ENCODE results near the gene NUFIP1.
"Not testable (repeated sequence)": the region's sequence is repeated elsewhere in the genome, so short reads cannot be mapped to it uniquely, and the experiment has no call there.

Gene NUFIP1

DNA sequence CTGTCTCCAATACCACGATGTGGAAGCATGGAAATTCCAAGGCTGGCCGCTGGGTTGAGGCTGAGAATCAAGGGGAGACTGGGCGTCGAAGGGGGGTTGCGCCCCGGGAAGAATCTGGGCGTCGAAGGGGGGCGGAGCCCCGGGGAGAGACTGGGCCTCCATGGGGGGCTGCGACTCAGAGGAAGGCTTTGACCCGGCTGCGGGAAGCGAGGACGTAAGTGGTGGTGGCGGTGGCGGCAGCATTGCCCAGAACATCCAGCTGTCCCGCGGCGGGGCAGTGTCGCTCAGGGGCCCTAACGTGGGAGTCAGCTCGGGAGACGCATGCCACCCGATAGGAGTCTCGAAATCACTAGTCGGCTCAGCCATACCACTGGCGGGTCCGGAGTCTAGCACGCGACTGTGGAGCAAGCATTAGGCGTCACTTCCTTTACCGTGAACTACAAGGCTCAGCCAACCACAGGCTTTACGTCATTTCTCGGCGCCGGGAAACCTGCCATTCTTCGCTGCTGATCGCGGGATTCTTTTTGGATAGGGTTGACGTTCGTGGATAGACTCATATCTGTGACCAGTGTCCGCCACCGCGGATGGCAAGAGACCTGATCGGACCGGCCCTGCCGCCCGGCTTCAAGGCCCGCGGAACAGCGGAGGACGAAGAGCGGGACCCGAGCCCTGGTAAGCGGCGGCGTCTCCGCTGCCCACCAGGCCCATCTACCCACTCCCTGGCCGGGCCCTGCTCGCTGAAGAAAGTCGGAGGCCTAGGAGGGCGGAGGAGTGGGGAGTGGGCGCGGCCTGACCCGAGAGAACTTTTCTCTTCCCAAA is at the start of gene NUFIP1, which contains the start of gene GPALPP1:
Gene NUFIP1, minus strand, starts transcription at position 401 of the 819 bp plus-strand sequence. Its CDS starts 35 bp downstream, at position 366.
Gene GPALPP1, plus strand, starts transcription at position 468 of the 819 bp plus-strand sequence. Its CDS starts 117 bp downstream, at position 585.
- Histone ChIP-seq H3K4me1 (peaks cover 0 to 52% (median 29%) of the 10 kb centered on the region in 4 donors), H3K4me3 (peak within 1 kb of the TSS; percentile 86 to 98), H3K36me3 (peaks cover 0 to 4% (median 0%) of the 10 kb centered on the region in 3 donors), H3K27me3 (no peaks in the 10 kb centered on the region), H3K27ac (peak within 1 kb of the TSS; percentile 90 to 94), H3K9me3 (no peaks in the 10 kb centered on the region)
- intact Hi-C loops (cut with DNase I; ENCODE audit: low total_unique reads) = no loop called here
- TF ChIP-seq, protein P1, sequence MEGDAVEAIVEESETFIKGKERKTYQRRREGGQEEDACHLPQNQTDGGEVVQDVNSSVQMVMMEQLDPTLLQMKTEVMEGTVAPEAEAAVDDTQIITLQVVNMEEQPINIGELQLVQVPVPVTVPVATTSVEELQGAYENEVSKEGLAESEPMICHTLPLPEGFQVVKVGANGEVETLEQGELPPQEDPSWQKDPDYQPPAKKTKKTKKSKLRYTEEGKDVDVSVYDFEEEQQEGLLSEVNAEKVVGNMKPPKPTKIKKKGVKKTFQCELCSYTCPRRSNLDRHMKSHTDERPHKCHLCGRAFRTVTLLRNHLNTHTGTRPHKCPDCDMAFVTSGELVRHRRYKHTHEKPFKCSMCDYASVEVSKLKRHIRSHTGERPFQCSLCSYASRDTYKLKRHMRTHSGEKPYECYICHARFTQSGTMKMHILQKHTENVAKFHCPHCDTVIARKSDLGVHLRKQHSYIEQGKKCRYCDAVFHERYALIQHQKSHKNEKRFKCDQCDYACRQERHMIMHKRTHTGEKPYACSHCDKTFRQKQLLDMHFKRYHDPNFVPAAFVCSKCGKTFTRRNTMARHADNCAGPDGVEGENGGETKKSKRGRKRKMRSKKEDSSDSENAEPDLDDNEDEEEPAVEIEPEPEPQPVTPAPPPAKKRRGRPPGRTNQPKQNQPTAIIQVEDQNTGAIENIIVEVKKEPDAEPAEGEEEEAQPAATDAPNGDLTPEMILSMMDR (IDR thresholded peaks at IDR 0.05) = peak; percentile 4 to 18
- DNase-seq = peak; percentile 94

- no peaks in the 10 kb centered on the region for H3K9me3 ChIP-seq
- H3K36me3 ChIP-seq = peaks cover 8 to 45% (median 19%) of the 10 kb centered on the region in 3 donors
- no peak overlapping the region for H3K4me3 ChIP-seq
- intact Hi-C loops (cut with DNase I; ENCODE audit: low total_unique reads) = no loop called here
- DNase-seq = no peak
- no peaks in the 10 kb centered on the region for H3K27me3 ChIP-seq
- TF ChIP-seq, protein P1 (IDR thresholded peaks at IDR 0.05) = no peak
- H3K27ac ChIP-seq = no peak overlapping the region
- no peaks in the 10 kb centered on the region for H3K4me1 ChIP-seq
Observed at GRCh38 chr13:45036206-45036605, 46.9 kb upstream of the NUFIP1 start.

DNA sequence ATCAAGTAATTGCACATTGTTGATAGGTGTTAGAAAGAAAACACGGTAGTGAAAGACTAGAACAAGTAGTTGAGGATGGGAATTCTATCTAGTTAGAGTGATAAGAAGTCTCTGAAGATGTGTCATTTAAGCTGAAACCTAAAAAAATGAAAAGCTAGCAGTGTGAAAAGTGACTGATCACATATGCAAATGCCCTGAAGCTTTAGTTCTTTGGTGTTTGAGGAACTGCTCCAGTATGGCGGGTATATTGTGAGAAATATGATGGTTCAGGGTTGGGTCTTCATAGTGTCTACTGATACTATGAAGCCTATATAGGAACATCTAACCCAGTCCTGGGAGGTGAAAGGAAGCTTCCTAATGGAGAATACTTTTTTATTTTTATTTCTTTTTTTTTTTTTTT is 45.1 kb upstream of the NUFIP1 start:
- Histone ChIP-seq H3K4me1 (no peaks in the 10 kb centered on the region), H3K9me3 (no peaks in the 10 kb centered on the region), H3K27ac (no peak overlapping the region), H3K27me3 (no peaks in the 10 kb centered on the region), H3K4me3 (no peak overlapping the region), H3K36me3 (peaks cover 8 to 54% (median 19%) of the 10 kb centered on the region in 3 donors)
- no peak for DNase-seq
- TF ChIP-seq, protein P1 (IDR thresholded peaks at IDR 0.05) = no peak
- intact Hi-C loops (cut with DNase I; ENCODE audit: low total_unique reads) = no loop called here

- TF ChIP-seq, protein P1 (IDR thresholded peaks at IDR 0.05) = no peak
- Histone ChIP-seq H3K27me3 (no peaks in the 10 kb centered on the region), H3K9me3 (no peaks in the 10 kb centered on the region), H3K4me1 (no peaks in the 10 kb centered on the region), H3K27ac (no peak overlapping the region), H3K4me3 (no peak overlapping the region), H3K36me3 (peaks cover 48 to 69% (median 50%) of the 10 kb centered on the region in 3 donors)
- intact Hi-C loops (cut with DNase I; ENCODE audit: low total_unique reads) = no loop called here
- DNase-seq = no peak
Observed at GRCh38 chr13:45024847-45025246, 35.6 kb upstream of the NUFIP1 start.

GRCh38 chr13:45021250-45021649 is 32.0 kb upstream of the NUFIP1 start:
- no peaks in the 10 kb centered on the region for H3K9me3 ChIP-seq
- DNase-seq = no peak
- no peaks in the 10 kb centered on the region for H3K4me1 ChIP-seq
- no peak overlapping the region for H3K4me3 ChIP-seq
- TF ChIP-seq, protein P1 (IDR thresholded peaks at IDR 0.05) = no peak
- H3K27me3 ChIP-seq = no peaks in the 10 kb centered on the region
- peaks cover 53 to 70% (median 55%) of the 10 kb centered on the region in 3 donors for H3K36me3 ChIP-seq
- H3K27ac ChIP-seq = no peak overlapping the region
- intact Hi-C loops (cut with DNase I; ENCODE audit: low total_unique reads) = no loop called here

GRCh38 chr13:45019981-45020380 is 30.7 kb upstream of the NUFIP1 start:
- H3K4me1 ChIP-seq; H3K4me3 ChIP-seq; DNase-seq; H3K27me3 ChIP-seq; H3K9me3 ChIP-seq; H3K27ac ChIP-seq; intact Hi-C loops (cut with DNase I; ENCODE audit: low total_unique reads): not testable (repeated sequence)
- peaks cover 64 to 73% (median 65%) of the 10 kb centered on the region in 3 donors for H3K36me3 ChIP-seq

Measured in tibial artery (tissue), 4 donors.